GM12801 (cell line): Measurements from ENCODE around the gene PTPRD.

ENCODE experiments used
- CTCF ChIP-seq: IDR thresholded peaks from one replicate; pipeline ENCODE4 v1.5.1; 2011; ENCODE audit warnings: control low read depth; ENCODE audit not compliant: insufficient read length; ENCODE audit errors: extremely low read depth

PTPRD gene

GRCh38 chr9:8473244-8474020, 2139.4 kb downstream of the PTPRD start:
- TF ChIP-seq CTCF: no peak

- TF ChIP-seq CTCF: no peak
Observed at GRCh38 chr9:8468045-8468637, 2144.7 kb downstream of the PTPRD start.

- no peak for TF ChIP-seq CTCF
Observed at GRCh38 chr9:8457816-8458215, 2155.0 kb downstream of the PTPRD start.

GRCh38 chr9:8457055-8457454, 2155.7 kb downstream of the PTPRD start:
- no peak for TF ChIP-seq CTCF

- no peak for TF ChIP-seq CTCF
Observed at GRCh38 chr9:8456344-8456743, 2156.5 kb downstream of the PTPRD start.

GRCh38 chr9:8450810-8451545, 2161.8 kb downstream of the PTPRD start:
- TF ChIP-seq CTCF: no peak

GRCh38 chr9:8448226-8448625, 2164.6 kb downstream of the PTPRD start:
- no peak for TF ChIP-seq CTCF
